HepG2 (cell line): Measurements from ENCODE around the gene OGT. TPM values are rescaled to one million over a fixed set of nuclear protein-coding genes. Genes with fewer than 3 reads are reported as not detected.

ENCODE experiments used
- ATAC-seq: fragments of 200-7000 bp; cut with Tn5 transposase; 3 replicates; pipeline ENCODE4 v1.9.1; 2020; ENCODE audit warnings: mild to moderate bottlenecking, moderate library complexity
- BruUV-seq: library from RNA; stranded (reverse); fragments of 400-500 nt; replicated peaks from 2 replicates; lab custom pipeline; 2021; lab: Mats Ljungman, UMichigan
- CTCF ChIA-PET: fragments of 300-600 bp; formaldehyde crosslinking; extraction: SDS; loops from one replicate; lab custom pipeline; 2021; ENCODE audit warnings: low total read pairs, inconsistent platforms, low intra/inter-chr PET ratio; lab: Yijun Ruan, JAX
- POLR2A ChIA-PET: fragments of 350-600 bp; sonication (Branson Sonifier 250); formaldehyde crosslinking; loops from one replicate; lab custom pipeline; 2020; ENCODE audit warnings: antibody characterized with exemption, inconsistent platforms; lab: Yijun Ruan, JAX
- DNase-seq: peaks from one replicate; pipeline ENCODE4 v3.0.0-alpha.2; 2015; ENCODE audit warnings: low spot score
- FAIRE-seq: peaks from 3 replicates; lab custom pipeline; 2011; peaks lifted over from hg19 to GRCh38; lab: Jason Lieb, UNC
- H2AFZ ChIP-seq: one replicate; pipeline ENCODE4 v1.6.1; 2011; ENCODE audit warnings: low read length, inconsistent platforms
- H3K27ac ChIP-seq: fragments of 300-600 bp; 3 replicates; pipeline ENCODE4 v1.8.0; 2011; ENCODE audit warnings: mixed run types, mild to moderate bottlenecking, mixed read lengths, low read length, inconsistent platforms; ENCODE audit not compliant: insufficient read depth; ENCODE audit errors: extremely low read length
- H3K27me3 ChIP-seq, 2 experiments: fragments of 200-600 bp in 1 of 2; 2 replicates in 1 of 2; 3 replicates in 1 of 2; pipeline versions ENCODE4 v1.6.0 to v1.8.0; 2011; ENCODE audit warnings: low read length in 2 of 2, mild to moderate bottlenecking in 2 of 2, moderate library complexity in 2 of 2, inconsistent platforms in 1 of 2; ENCODE audit not compliant: insufficient read depth in 2 of 2, control insufficient read depth in 1 of 2
- H3K36me3 ChIP-seq, 2 experiments: fragments of 200-600 bp in 1 of 2; replicated peaks in 1 of 2; 2 replicates in 1 of 2; 3 replicates in 1 of 2; pipeline versions ENCODE4 v1.5.1 to v1.8.0; 2011; ENCODE audit warnings: low read length in 2 of 2, inconsistent platforms in 1 of 2; ENCODE audit not compliant: insufficient read depth in 2 of 2, control insufficient read depth in 1 of 2
- H3K4me1 ChIP-seq: 2 replicates; pipeline ENCODE4 v1.5.1; 2012; ENCODE audit warnings: low read length, inconsistent platforms; ENCODE audit not compliant: insufficient read depth
- H3K4me2 ChIP-seq: 2 replicates; pipeline ENCODE4 v1.6.0; 2011; ENCODE audit warnings: low read depth, low read length, inconsistent platforms
- H3K4me3 ChIP-seq, 3 experiments: fragments of 200-600 bp in 1 of 3; sonication (generic), shearing (Covaris generic) in 1 of 3; replicated peaks in 1 of 3; 2 replicates each; pipeline ENCODE4 v1.5.1; 2011 to 2016; ENCODE audit warnings: low read length in 3 of 3, inconsistent platforms in 2 of 3, low read depth in 2 of 3, mild to moderate bottlenecking in 2 of 3, control low read depth in 1 of 3, mixed read lengths in 1 of 3; ENCODE audit not compliant: insufficient read depth in 1 of 3
- H3K79me2 ChIP-seq: one replicate; pipeline ENCODE4 v1.6.1; 2011; ENCODE audit warnings: low read length, inconsistent platforms; ENCODE audit not compliant: insufficient read depth
- H3K9ac ChIP-seq: 2 replicates; pipeline ENCODE4 v1.6.0; 2011; ENCODE audit warnings: mild to moderate bottlenecking, low read depth, low read length, inconsistent platforms; ENCODE audit not compliant: insufficient read depth
- H3K9me3 ChIP-seq: 2 replicates; pipeline ENCODE4 v1.5.1; 2012; ENCODE audit warnings: mild to moderate bottlenecking, low read length
- H4K20me1 ChIP-seq: 2 replicates; pipeline ENCODE4 v1.6.0; 2011; ENCODE audit warnings: inconsistent platforms, mild to moderate bottlenecking, low read length, moderate library complexity; ENCODE audit not compliant: insufficient read depth
- JARID2 ChIP-seq: sonication (generic); formaldehyde crosslinking; IDR thresholded peaks from 2 replicates; pipeline ENCODE4 v1.8.1; 2023; ENCODE audit warnings: missing genetic modification reagents, inconsistent platforms; ENCODE audit not compliant: insufficient replicate concordance
- ZBTB42 ChIP-seq: sonication (generic); formaldehyde crosslinking; IDR thresholded peaks from 2 replicates; pipeline ENCODE4 v1.5.0; 2020; ENCODE audit warnings: mild to moderate bottlenecking, missing genetic modification reagents
- ZFY ChIP-seq: sonication (generic); formaldehyde crosslinking; IDR thresholded peaks from 2 replicates; pipeline ENCODE4 v1.4.0; 2020; ENCODE audit warnings: missing genetic modification reagents
- ZNF317 ChIP-seq: sonication (generic); formaldehyde crosslinking; IDR thresholded peaks from 2 replicates; pipeline ENCODE4 v1.5.0; 2020; ENCODE audit warnings: mild to moderate bottlenecking, missing genetic modification reagents
- ZNF629 ChIP-seq: sonication (generic); formaldehyde crosslinking; conservative IDR thresholded peaks from 2 replicates; pipeline ENCODE4 v1.5.0; 2020; ENCODE audit warnings: missing genetic modification reagents
- WGBS: methylation state at CpG from one replicate; pipeline ENCODE4 v1.1.6; 2017; ENCODE audit warnings: low lambda C conversion rate; 5-methylcytosine and 5-hydroxymethylcytosine counted together
- in situ Hi-C: cut with HindIII; loops from 2 replicates; pipeline ENCODE4 v1.10.0; 2017; ENCODE audit warnings: low pct_unique_long_range_greater_than_20kb; ENCODE audit not compliant: extremely low pct_ligation_motif_present
- intact Hi-C: fragments of 100-400 bp; cut with micrococcal nuclease; formaldehyde crosslinking; loops from one replicate; pipeline ENCODE4 v1.10.0; 2022; ENCODE audit not compliant: unreplicated experiment
- polyA plus RNA-seq, 8 experiments: library from polyadenylated mRNA; depleted of rRNA in 3 of 8; stranded (reverse) in 7 of 8; unstranded in 1 of 8; fragments of >200 nt; fragmentation: Illumina TruSeq in 4 of 8; extraction: Trizol in 4 of 8; gene quantifications; 2 replicates each; pipeline versions ENCODE4 v1.2.1 to v1.2.3, GENCODE V29; 2011 to 2016; ENCODE audit warnings: low read depth in 4 of 8, missing spikeins in 1 of 8, mixed read lengths in 1 of 8; ENCODE audit not compliant: insufficient read depth in 1 of 8
- total RNA-seq, 5 experiments: library from RNA; depleted of rRNA; stranded (reverse); fragments of >200 nt; fragmentation: Illumina TruSeq; extraction: Trizol; gene quantifications; 2 replicates each; pipeline ENCODE4 v1.2.3, GENCODE V29; 2016; ENCODE audit warnings: low read depth in 1 of 5
- TF ChIP-seq, protein P1 (sequence below): sonication (generic); formaldehyde crosslinking; IDR thresholded peaks from 2 replicates; pipeline ENCODE4 v1.5.1; 2020; ENCODE audit warnings: mild to moderate bottlenecking, missing genetic modification reagents, moderate library complexity

The OGT gene
- total and polyA plus RNA-seq, 2 of the 13 experiments (the other 11 are each of a cell fraction or from before 2014, with no cell fraction given), result 71.7 to 463 TPM

DNA sequence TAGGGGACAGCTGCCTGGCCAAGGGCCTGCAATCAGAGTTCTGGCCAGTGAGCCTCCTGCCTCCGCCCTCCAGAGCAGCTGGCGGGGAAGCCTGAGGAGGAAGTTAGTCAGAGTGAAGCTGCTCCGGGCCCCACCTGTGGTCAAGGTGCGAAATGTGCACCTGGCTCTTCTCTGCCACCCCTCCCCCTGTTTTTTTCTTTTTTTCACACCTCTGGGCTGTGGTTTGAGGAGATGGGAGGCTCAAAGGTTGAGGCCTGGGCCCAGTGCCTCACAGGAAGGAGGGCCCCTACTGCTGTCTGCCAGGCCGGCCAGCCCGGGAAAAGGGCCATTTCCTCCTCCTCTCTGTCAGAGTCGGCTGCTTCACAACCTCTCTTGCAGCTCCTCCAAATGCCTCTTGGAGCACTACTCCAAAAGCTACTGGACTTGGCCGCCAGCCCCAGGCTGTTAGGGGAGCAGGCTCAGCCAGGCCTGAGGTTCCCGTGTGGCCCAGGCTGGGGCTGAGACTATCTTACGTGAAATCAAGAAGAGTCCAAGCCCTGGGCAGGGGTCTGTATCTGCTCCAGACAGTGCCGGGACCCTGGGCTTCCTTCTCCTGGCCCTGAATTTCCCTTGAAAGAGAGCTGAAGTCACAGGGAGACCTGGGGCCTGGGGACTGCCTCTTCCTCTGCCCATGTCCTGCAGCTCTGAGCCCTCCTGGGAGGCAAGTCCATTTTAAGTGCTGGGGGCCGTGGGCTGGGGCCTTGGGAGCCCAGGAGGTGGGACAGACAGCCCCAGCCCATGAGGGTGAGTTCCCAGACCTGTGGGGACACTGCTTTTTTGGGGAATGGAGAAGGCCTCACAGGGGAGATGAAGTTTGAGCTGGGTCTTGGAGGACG is 89.9 kb downstream of the OGT start (continued):
- TF ChIP-seq, protein P1, sequence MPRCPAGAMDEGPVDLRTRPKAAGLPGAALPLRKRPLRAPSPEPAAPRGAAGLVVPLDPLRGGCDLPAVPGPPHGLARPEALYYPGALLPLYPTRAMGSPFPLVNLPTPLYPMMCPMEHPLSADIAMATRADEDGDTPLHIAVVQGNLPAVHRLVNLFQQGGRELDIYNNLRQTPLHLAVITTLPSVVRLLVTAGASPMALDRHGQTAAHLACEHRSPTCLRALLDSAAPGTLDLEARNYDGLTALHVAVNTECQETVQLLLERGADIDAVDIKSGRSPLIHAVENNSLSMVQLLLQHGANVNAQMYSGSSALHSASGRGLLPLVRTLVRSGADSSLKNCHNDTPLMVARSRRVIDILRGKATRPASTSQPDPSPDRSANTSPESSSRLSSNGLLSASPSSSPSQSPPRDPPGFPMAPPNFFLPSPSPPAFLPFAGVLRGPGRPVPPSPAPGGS (CRISPR knock-in tag), result no peak
- TF ChIP-seq JARID2 (CRISPR knock-in tag) (no peak), ZFY (CRISPR knock-in tag) (peak; percentile 58; the same call in 1 of the 2 replicates), ZNF317 (CRISPR knock-in tag) (peak; percentile 86; the same call in 1 of the 2 replicates)

DNA sequence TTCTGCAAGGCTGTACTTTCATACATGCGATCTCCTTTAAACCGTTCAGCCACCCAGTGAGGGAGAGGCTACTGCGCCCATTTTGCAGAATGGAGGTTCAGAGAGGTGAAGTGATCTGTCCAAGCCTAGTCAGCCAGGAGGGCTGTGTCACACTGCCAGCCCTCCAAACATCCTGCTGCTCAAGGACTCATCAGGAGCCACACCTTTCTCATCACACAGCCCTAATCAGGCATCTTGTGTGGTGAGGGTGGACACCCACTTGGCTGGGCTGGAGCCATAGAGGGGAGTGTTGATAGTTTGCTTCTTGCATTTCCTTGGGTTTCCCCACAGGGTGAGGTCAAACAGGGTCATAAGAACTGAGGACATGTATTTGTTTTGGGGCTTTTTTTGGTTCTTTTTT is 90.8 kb downstream of the OGT start:
- Histone ChIP-seq H3K27me3 (no peaks in the 10 kb centered on the region), H3K4me3 (no peak overlapping the region), H3K4me1 (peaks cover 58% of the 10 kb centered on the region), H3K9me3 (no peaks in the 10 kb centered on the region), H2AFZ (no peak overlapping the region), H3K4me2 (0 out of 2 replicates have a peak overlapping the region, but pooled peaks have one; percentile 65), H3K27ac (no peak overlapping the region), H3K9ac (no peak overlapping the region), H4K20me1 (no peaks in the 10 kb centered on the region), H3K36me3 (no peaks in the 10 kb centered on the region), H3K79me2 (no peaks in the 10 kb centered on the region)
- ATAC-seq (no peak), DNase-seq (no peak), FAIRE-seq (no peak)
- intact Hi-C loops (no loop called here), in situ Hi-C loops (no loop called here)
- ChIA-PET CTCF (no interaction called here), POLR2A (interaction anchor here (0.9 kb wide), 1 partner anchor 505 kb away, joined by 3 read pairs; the partner anchor contains the start of gene MED12)
- TF ChIP-seq ZBTB42 (CRISPR knock-in tag) (no peak), ZNF629 (CRISPR knock-in tag) (peak; percentile 73)
- WGBS, result 72% methylated on average over 2 of the region's 3 CpGs
- BruUV-seq, result no TSS peak
